Measurements from ENCODE around the gene MUC5AC. TPM values are rescaled to one million over a fixed set of nuclear protein-coding genes. Genes with fewer than 3 reads are reported as not detected.
A peak's percentile ranks its signal among the peaks of the same experiment; 100 is the strongest.

MUC5AC gene
- total RNA-seq, 2 experiments from 2014 or later, result not detected

DNA sequence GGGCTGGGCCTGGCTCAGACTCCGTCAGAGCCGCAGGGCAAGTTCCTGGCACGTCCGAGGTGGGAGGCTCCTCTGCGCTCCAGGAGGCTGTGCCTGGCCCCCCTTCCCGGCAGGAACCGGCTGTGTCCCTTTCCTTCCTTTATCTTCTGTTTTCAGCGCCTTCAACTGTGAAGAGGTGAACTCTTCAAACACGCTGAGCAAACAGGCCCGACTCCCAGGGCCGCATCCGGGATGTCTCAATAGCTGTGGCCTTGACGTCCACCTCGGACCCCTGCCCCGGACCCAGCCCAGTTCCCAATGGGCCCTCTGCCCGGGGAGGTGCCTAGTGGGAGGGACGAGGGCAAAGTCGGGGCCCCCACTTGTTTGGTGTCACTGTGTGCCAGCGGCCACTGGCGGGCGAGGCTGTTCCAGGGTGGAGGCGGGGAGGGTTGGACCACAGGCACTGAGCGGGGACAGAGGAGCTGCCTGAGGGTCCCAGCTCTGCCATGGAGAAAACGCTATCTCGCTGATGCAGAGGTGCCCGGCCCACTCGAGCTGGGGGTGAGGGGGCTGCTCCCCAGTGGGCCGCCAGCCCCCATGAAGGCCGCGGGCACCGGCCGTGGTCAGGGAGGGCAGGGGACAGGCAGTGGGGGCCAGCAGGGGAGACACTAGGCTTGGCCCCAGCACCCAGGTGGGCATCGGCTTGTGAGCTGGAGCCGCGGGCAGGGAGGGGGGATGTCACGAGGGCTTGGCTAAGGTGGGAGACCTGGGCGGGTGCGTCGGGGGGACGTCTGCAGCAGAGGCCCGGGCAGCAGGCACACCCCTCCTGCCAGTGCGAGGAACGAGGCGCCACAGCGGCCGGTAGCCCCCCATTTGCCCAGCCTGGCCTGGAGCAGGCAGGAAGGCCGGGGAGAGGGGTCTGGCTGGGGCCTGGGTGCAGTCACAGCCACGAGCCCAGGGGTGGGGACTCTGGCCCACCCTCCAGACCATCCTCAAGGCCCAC is 62.4 kb downstream of the MUC5AC start:
- H3K27me3 ChIP-seq (ENCODE audit: control insufficient read depth in 1 of 2, insufficient read depth in 2 of 2, low read length in 2 of 2), result peaks cover 5 to 8% of the 10 kb centered on the region in 2 experiments
- peaks cover 19% of the 10 kb centered on the region for H3K27me3 Mint-ChIP-seq
- no peak overlapping the region for H3K4me3 Mint-ChIP-seq
- TF ChIP-seq, protein P1, sequence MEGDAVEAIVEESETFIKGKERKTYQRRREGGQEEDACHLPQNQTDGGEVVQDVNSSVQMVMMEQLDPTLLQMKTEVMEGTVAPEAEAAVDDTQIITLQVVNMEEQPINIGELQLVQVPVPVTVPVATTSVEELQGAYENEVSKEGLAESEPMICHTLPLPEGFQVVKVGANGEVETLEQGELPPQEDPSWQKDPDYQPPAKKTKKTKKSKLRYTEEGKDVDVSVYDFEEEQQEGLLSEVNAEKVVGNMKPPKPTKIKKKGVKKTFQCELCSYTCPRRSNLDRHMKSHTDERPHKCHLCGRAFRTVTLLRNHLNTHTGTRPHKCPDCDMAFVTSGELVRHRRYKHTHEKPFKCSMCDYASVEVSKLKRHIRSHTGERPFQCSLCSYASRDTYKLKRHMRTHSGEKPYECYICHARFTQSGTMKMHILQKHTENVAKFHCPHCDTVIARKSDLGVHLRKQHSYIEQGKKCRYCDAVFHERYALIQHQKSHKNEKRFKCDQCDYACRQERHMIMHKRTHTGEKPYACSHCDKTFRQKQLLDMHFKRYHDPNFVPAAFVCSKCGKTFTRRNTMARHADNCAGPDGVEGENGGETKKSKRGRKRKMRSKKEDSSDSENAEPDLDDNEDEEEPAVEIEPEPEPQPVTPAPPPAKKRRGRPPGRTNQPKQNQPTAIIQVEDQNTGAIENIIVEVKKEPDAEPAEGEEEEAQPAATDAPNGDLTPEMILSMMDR (IDR thresholded peaks at IDR 0.05), result no peak
- no peaks in the 10 kb centered on the region for H3K4me1 Mint-ChIP-seq (ENCODE audit: low read depth)
- no peaks in the 10 kb centered on the region for H3K36me3 ChIP-seq (ENCODE audit: insufficient read depth, low read length)
- DNase-seq (peak in 1 of 14 experiments; percentile 4), ATAC-seq (ENCODE audit: poor library complexity) (no peak)
- H3K4me1 ChIP-seq (ENCODE audit: insufficient read depth, low read length), result no peaks in the 10 kb centered on the region
- H3K9me3 Mint-ChIP-seq, result no peaks in the 10 kb centered on the region
- H3K9me3 ChIP-seq (ENCODE audit: control insufficient read depth in 1 of 2, insufficient read depth in 1 of 2, low read length in 2 of 2), result peaks cover 3 to 13% of the 10 kb centered on the region in 2 experiments
- intact Hi-C loops (cut with DNase I, micrococcal nuclease), result no loop called here
- ChIA-PET CTCF (no interaction called here), POLR2A (no interaction called here)
- H3K36me3 Mint-ChIP-seq (ENCODE audit: low read depth), result no peaks in the 10 kb centered on the region
- H3K27ac Mint-ChIP-seq, result no peak overlapping the region
- H3K4me3 ChIP-seq (ENCODE audit: low read length), result no peak overlapping the region
- H3K27ac ChIP-seq (ENCODE audit: low read depth in 1 of 2, low read length in 2 of 2), result no peak overlapping the region

- Histone ChIP-seq H3K36me3 (ENCODE audit: insufficient read depth, low read length) (no peaks in the 10 kb centered on the region), H3K9me3 (ENCODE audit: control insufficient read depth in 1 of 2, insufficient read depth in 1 of 2, low read length in 2 of 2) (peaks cover 0 to 9% of the 10 kb centered on the region in 2 experiments), H3K27ac (ENCODE audit: low read depth in 1 of 2, low read length in 2 of 2) (no peak overlapping the region), H3K27me3 (ENCODE audit: control insufficient read depth in 1 of 2, insufficient read depth in 2 of 2, low read length in 2 of 2) (peaks cover 5 to 8% of the 10 kb centered on the region in 2 experiments), H3K4me1 (ENCODE audit: insufficient read depth, low read length) (no peaks in the 10 kb centered on the region), H3K4me3 (ENCODE audit: low read length) (no peak overlapping the region)
- TF ChIP-seq, protein P1 (IDR thresholded peaks at IDR 0.05), result no peak
- Mint-ChIP-seq H3K9me3 (no peaks in the 10 kb centered on the region), H3K36me3 (ENCODE audit: low read depth) (no peaks in the 10 kb centered on the region), H3K4me1 (ENCODE audit: low read depth) (no peaks in the 10 kb centered on the region), H3K27ac (no peak overlapping the region), H3K27me3 (peaks cover 16% of the 10 kb centered on the region), H3K4me3 (no peak overlapping the region)
- CTCF ChIA-PET, result no interaction called here
- DNase-seq, result no peak
- POLR2A ChIA-PET, result no interaction called here
- ATAC-seq (ENCODE audit: poor library complexity), result no peak
- intact Hi-C loops (cut with DNase I, micrococcal nuclease), result no loop called here
Measured at GRCh38 chr11:1220941-1221721, 63.4 kb downstream of the MUC5AC start.

DNA sequence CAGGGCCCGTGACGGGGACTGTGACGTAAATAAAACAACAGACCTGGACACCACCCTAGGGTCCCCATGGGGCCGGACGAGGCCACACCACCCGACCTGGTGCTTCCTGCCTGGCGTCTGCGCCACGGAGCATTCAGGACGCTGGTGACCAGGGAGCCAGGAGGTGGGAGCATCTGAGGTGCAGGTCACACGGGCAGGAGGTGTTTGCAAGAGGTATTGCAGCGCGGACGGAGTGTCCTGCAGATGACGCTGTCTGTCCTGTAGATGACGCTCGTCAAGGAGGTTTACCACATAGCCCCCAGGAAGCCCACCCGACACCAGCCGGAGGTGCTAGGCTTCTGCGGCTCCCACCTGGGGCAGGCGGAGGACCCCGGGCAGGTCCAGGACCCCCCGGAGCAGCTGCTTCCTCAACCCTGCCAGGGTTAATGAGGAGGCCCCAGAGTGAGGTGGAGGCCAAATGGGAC is 64.1 kb downstream of the MUC5AC start:
- TF ChIP-seq, protein P1 (IDR thresholded peaks at IDR 0.05), result no peak
- intact Hi-C loops (cut with DNase I, micrococcal nuclease), result no loop called here
- Histone ChIP-seq H3K4me3 (ENCODE audit: low read length) (no peak overlapping the region), H3K9me3 (ENCODE audit: control insufficient read depth in 1 of 2, insufficient read depth in 1 of 2, low read length in 2 of 2) (peaks cover 0 to 6% of the 10 kb centered on the region in 2 experiments), H3K27me3 (ENCODE audit: control insufficient read depth in 1 of 2, insufficient read depth in 2 of 2, low read length in 2 of 2) (peaks cover 5 to 8% of the 10 kb centered on the region in 2 experiments), H3K36me3 (ENCODE audit: insufficient read depth, low read length) (no peaks in the 10 kb centered on the region), H3K4me1 (ENCODE audit: insufficient read depth, low read length) (no peaks in the 10 kb centered on the region), H3K27ac (ENCODE audit: low read depth in 1 of 2, low read length in 2 of 2) (no peak overlapping the region)
- ChIA-PET POLR2A (no interaction called here), CTCF (no interaction called here)
- ATAC-seq (ENCODE audit: poor library complexity), result no peak
- peaks cover 15% of the 10 kb centered on the region for H3K27me3 Mint-ChIP-seq
- no peak for DNase-seq
- no peaks in the 10 kb centered on the region for H3K36me3 Mint-ChIP-seq (ENCODE audit: low read depth)
- H3K27ac Mint-ChIP-seq, result no peak overlapping the region
- H3K9me3 Mint-ChIP-seq, result no peaks in the 10 kb centered on the region
- H3K4me1 Mint-ChIP-seq (ENCODE audit: low read depth), result no peaks in the 10 kb centered on the region
- no peak overlapping the region for H3K4me3 Mint-ChIP-seq
